ENCODE data around the gene TOMM7. TPM values are rescaled to one million over a fixed set of nuclear protein-coding genes. Genes with fewer than 3 reads are reported as not detected.

TOMM7 gene
- total RNA-seq, 1 experiment from 2014 or later = 588 TPM

DNA sequence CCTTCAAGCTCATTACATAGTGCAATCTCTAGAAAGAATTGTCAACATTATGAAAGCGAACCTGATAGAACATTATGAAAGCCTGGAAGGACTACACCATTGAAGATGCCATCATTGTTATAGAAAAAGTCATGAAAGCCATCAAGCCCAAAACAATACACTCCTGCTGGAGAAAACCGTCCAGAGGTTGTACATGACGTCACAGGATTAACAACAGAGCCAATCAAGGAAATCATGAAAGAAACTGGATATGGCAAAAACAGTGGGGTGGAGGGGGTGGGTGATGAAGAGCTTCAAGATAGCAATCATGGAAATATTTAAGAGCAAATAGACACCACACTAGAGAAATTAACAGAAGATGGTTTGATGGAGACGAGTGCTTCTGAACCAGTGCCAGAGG, 45.7 kb downstream of the TOMM7 start:
- no peak for TF ChIP-seq EZH2 (IDR thresholded peaks at IDR 0.05; ENCODE audit: low read depth)
- TF ChIP-seq, protein P1, sequence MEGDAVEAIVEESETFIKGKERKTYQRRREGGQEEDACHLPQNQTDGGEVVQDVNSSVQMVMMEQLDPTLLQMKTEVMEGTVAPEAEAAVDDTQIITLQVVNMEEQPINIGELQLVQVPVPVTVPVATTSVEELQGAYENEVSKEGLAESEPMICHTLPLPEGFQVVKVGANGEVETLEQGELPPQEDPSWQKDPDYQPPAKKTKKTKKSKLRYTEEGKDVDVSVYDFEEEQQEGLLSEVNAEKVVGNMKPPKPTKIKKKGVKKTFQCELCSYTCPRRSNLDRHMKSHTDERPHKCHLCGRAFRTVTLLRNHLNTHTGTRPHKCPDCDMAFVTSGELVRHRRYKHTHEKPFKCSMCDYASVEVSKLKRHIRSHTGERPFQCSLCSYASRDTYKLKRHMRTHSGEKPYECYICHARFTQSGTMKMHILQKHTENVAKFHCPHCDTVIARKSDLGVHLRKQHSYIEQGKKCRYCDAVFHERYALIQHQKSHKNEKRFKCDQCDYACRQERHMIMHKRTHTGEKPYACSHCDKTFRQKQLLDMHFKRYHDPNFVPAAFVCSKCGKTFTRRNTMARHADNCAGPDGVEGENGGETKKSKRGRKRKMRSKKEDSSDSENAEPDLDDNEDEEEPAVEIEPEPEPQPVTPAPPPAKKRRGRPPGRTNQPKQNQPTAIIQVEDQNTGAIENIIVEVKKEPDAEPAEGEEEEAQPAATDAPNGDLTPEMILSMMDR (conservative IDR thresholded peaks at IDR 0.05) = no peak
- BruUV-seq (replicated peaks) = no TSS peak
- intact Hi-C loops (cut with micrococcal nuclease; ENCODE audit: unreplicated experiment) = loop anchor here (1.0 kb wide), 1 partner anchor 216 kb away; no protein-coding TSS in a partner anchor
- no peaks in the 10 kb centered on the region for H3K79me2 ChIP-seq (ENCODE audit: low read depth)
- H3K27me3 ChIP-seq (ENCODE audit: insufficient read depth, low read depth) = no peaks in the 10 kb centered on the region
- no peaks in the 10 kb centered on the region for H3K9me3 ChIP-seq (ENCODE audit: insufficient read depth, low read depth)
- DNase-seq = no peak
- POLR2A ChIA-PET (ENCODE audit: unreplicated experiment) = interaction anchor here (0.6 kb wide), 1 partner anchor 15 kb away, joined by 4 read pairs; no protein-coding TSS in a partner anchor
- no peaks in the 10 kb centered on the region for H3K9me2 ChIP-seq (ENCODE audit: insufficient read depth)
- no peak overlapping the region for H3K27ac ChIP-seq
- no peaks in the 10 kb centered on the region; the same call in 1 of the 2 replicates for H3F3A ChIP-seq (ENCODE audit: insufficient read depth, low read depth)
- H3K4me2 ChIP-seq = no peak overlapping the region
- no peaks in the 10 kb centered on the region for H3K4me1 ChIP-seq (replicated peaks; ENCODE audit: insufficient read depth)
- H4K20me1 ChIP-seq (ENCODE audit: insufficient read depth) = no peaks in the 10 kb centered on the region
- H2AFZ ChIP-seq = no peak overlapping the region
- H3K36me3 ChIP-seq (ENCODE audit: low read depth) = no peaks in the 10 kb centered on the region
- H3K4me3 ChIP-seq = no peak overlapping the region
- CTCF ChIA-PET = no interaction called here

DNA sequence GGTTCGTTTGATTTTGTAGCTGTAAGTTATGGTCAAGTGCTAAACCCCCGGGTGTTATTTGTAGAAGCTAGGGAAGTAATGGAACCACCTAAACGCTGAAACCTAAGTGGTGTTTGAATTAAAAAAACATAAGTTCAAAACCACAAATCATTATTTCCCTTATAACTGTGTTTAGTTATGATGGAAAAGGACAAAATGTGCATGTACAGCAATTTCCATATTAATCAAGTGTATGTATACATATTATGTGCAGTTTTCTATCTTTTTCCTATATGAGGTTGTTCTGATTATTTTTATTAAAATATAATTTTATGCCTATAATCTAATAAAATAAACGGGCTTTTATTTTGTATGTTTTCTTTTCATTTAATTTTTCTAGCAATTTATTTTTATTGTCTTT, 49.8 kb downstream of the TOMM7 start:
- intact Hi-C loops (cut with micrococcal nuclease; ENCODE audit: unreplicated experiment) = no loop called here
- H4K20me1 ChIP-seq (ENCODE audit: insufficient read depth) = no peaks in the 10 kb centered on the region
- no peaks in the 10 kb centered on the region for H3K79me2 ChIP-seq (ENCODE audit: low read depth)
- no TSS peak for BruUV-seq (replicated peaks)
- no peak overlapping the region for H3K4me3 ChIP-seq
- no peak overlapping the region for H2AFZ ChIP-seq
- ChIA-PET POLR2A (ENCODE audit: unreplicated experiment) (no interaction called here), CTCF (interaction anchor here (0.6 kb wide), 1 partner anchor 767 kb away, joined by 5 read pairs; no protein-coding TSS in a partner anchor)
- TF ChIP-seq, protein P1 (conservative IDR thresholded peaks at IDR 0.05) = no peak
- no peak for TF ChIP-seq EZH2 (IDR thresholded peaks at IDR 0.05; ENCODE audit: low read depth)
- no peaks in the 10 kb centered on the region for H3F3A ChIP-seq (ENCODE audit: insufficient read depth, low read depth)
- DNase-seq = no peak
- H3K9me3 ChIP-seq (ENCODE audit: insufficient read depth, low read depth) = 0 out of 2 replicates have a peak, but pooled peaks cover 4% of the 10 kb centered on the region
- no peaks in the 10 kb centered on the region for H3K4me1 ChIP-seq (replicated peaks; ENCODE audit: insufficient read depth)
- no peaks in the 10 kb centered on the region for H3K36me3 ChIP-seq (ENCODE audit: low read depth)
- H3K9me2 ChIP-seq (ENCODE audit: insufficient read depth) = no peaks in the 10 kb centered on the region
- no peak overlapping the region for H3K4me2 ChIP-seq
- H3K27me3 ChIP-seq (ENCODE audit: insufficient read depth, low read depth) = no peaks in the 10 kb centered on the region
- no peak overlapping the region for H3K27ac ChIP-seq

DNA sequence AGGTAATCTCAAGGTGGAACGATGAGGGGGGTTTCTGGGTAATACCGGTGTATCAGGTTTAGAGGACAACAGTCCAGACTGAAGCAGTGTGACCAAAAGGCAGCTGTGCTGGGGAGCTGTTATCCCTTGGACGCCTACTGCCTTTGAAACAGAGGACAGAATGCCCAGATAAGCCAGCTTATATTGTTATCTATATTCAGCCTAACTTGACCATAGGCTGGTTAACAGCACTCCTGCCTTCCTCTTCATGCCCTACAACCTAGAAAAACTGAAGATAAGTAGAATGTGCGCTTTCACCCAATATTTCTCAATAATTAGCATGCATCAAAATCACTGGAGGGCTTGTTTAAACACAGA, 50.8 kb downstream of the TOMM7 start:
- TF ChIP-seq EZH2 (IDR thresholded peaks at IDR 0.05; ENCODE audit: low read depth) = no peak
- TF ChIP-seq, protein P1 (conservative IDR thresholded peaks at IDR 0.05) = no peak
- H3K9me3 ChIP-seq (ENCODE audit: insufficient read depth, low read depth) = 0 out of 2 replicates have a peak, but pooled peaks cover 4% of the 10 kb centered on the region
- intact Hi-C loops (cut with micrococcal nuclease; ENCODE audit: unreplicated experiment) = no loop called here
- H3K4me3 ChIP-seq = no peak overlapping the region
- no peaks in the 10 kb centered on the region for H3K79me2 ChIP-seq (ENCODE audit: low read depth)
- H3K9me2 ChIP-seq (ENCODE audit: insufficient read depth) = no peaks in the 10 kb centered on the region
- DNase-seq = no peak
- H3K27ac ChIP-seq = no peak overlapping the region
- BruUV-seq (replicated peaks) = no TSS peak
- H4K20me1 ChIP-seq (ENCODE audit: insufficient read depth) = no peaks in the 10 kb centered on the region
- H3K4me1 ChIP-seq (replicated peaks; ENCODE audit: insufficient read depth) = no peaks in the 10 kb centered on the region
- H3K27me3 ChIP-seq (ENCODE audit: insufficient read depth, low read depth) = no peaks in the 10 kb centered on the region
- no peak overlapping the region for H2AFZ ChIP-seq
- H3K36me3 ChIP-seq (ENCODE audit: low read depth) = no peaks in the 10 kb centered on the region
- no peak overlapping the region for H3K4me2 ChIP-seq
- no peaks in the 10 kb centered on the region for H3F3A ChIP-seq (ENCODE audit: insufficient read depth, low read depth)
- POLR2A ChIA-PET (ENCODE audit: unreplicated experiment) = no interaction called here
- CTCF ChIA-PET = no interaction called here

All from PC-9 (cell line).